H9 (cell line): ENCODE results near the gene SLC36A3. TPM values are rescaled to one million over a fixed set of nuclear protein-coding genes. Genes with fewer than 3 reads are reported as not detected.
A peak's percentile ranks its signal among the peaks of the same experiment; 100 is the strongest.

Experiments used
- DNase-seq: peaks from one replicate; pipeline ENCODE4 v3.0.0-alpha.2; 2017
- H2AFZ ChIP-seq: one replicate; pipeline ENCODE4 v1.6.1; 2013; ENCODE audit warnings: mild to moderate bottlenecking, low read length, control low read depth, moderate library complexity
- H2AK5ac ChIP-seq: 2 replicates; pipeline ENCODE4 v1.6.1; 2013; ENCODE audit warnings: low read length, control low read depth, mixed read lengths; ENCODE audit not compliant: insufficient read length
- H2BK120ac ChIP-seq: one replicate; pipeline ENCODE4 v1.6.1; 2013; ENCODE audit warnings: low read depth, mild to moderate bottlenecking, low read length, control low read depth, inconsistent platforms; ENCODE audit not compliant: poor library complexity, severe bottlenecking
- H2BK12ac ChIP-seq: 2 replicates; pipeline ENCODE4 v1.6.1; 2013; ENCODE audit warnings: low read length, control low read depth, mixed read lengths, low read depth; ENCODE audit not compliant: insufficient read length
- H2BK15ac ChIP-seq: 2 replicates; pipeline ENCODE4 v1.6.1; 2013; ENCODE audit warnings: low read depth, low read length, control low read depth
- H2BK20ac ChIP-seq: one replicate; pipeline ENCODE4 v1.6.1; 2013; ENCODE audit warnings: low read depth, mild to moderate bottlenecking, low read length, control low read depth, inconsistent platforms; ENCODE audit not compliant: poor library complexity, severe bottlenecking
- H2BK5ac ChIP-seq: 2 replicates; pipeline ENCODE4 v1.6.1; 2013; ENCODE audit warnings: low read length, control low read depth, mixed read lengths; ENCODE audit not compliant: insufficient read length
- H3K14ac ChIP-seq: 2 replicates; pipeline ENCODE4 v1.6.1; 2013; ENCODE audit warnings: low read length, control low read depth; ENCODE audit not compliant: insufficient read depth
- H3K18ac ChIP-seq: 2 replicates; pipeline ENCODE4 v1.6.1; 2013; ENCODE audit warnings: low read depth, mild to moderate bottlenecking, mixed read lengths, low read length, control low read depth; ENCODE audit not compliant: insufficient read length
- H3K23ac ChIP-seq: 2 replicates; pipeline ENCODE4 v1.6.1; 2013; ENCODE audit warnings: low read length, control low read depth, mixed read lengths, low read depth; ENCODE audit not compliant: insufficient read length
- H3K23me2 ChIP-seq: 2 replicates; pipeline ENCODE4 v1.6.1; 2013; ENCODE audit warnings: low read depth, mild to moderate bottlenecking, mixed read lengths, low read length, control low read depth; ENCODE audit not compliant: insufficient read length, poor library complexity, severe bottlenecking
- H3K27ac ChIP-seq: 2 replicates; pipeline ENCODE4 v1.5.1; 2013; ENCODE audit warnings: low read length, control low read depth, mixed read lengths, low read depth; ENCODE audit not compliant: insufficient read length
- H3K27me3 ChIP-seq: 2 replicates; pipeline ENCODE4 v1.6.1; 2013; ENCODE audit warnings: low read length, control low read depth, inconsistent platforms; ENCODE audit not compliant: insufficient read depth
- H3K4ac ChIP-seq: 2 replicates; pipeline ENCODE4 v1.6.1; 2013; ENCODE audit warnings: low read depth, mild to moderate bottlenecking, control low read depth, inconsistent platforms, low read length, moderate library complexity
- H3K4me1 ChIP-seq: 2 replicates; pipeline ENCODE4 v1.6.1; 2013; ENCODE audit warnings: low read length, control low read depth, inconsistent platforms; ENCODE audit not compliant: insufficient read depth
- H3K4me2 ChIP-seq: 2 replicates; pipeline ENCODE4 v1.6.1; 2013; ENCODE audit warnings: low read length, control low read depth, mixed read lengths; ENCODE audit not compliant: insufficient read length, insufficient read depth
- H3K56ac ChIP-seq: 2 replicates; pipeline ENCODE4 v1.6.1; 2013; ENCODE audit warnings: low read depth, mild to moderate bottlenecking, mixed read lengths, low read length, control low read depth; ENCODE audit not compliant: insufficient read length
- H3K79me1 ChIP-seq: 2 replicates; pipeline ENCODE4 v1.6.1; 2013; ENCODE audit warnings: low read depth, mild to moderate bottlenecking, moderate library complexity, low read length, control low read depth, inconsistent platforms; ENCODE audit not compliant: insufficient read depth, poor library complexity, severe bottlenecking
- H3K79me2 ChIP-seq: 2 replicates; pipeline ENCODE4 v1.6.1; 2013; ENCODE audit warnings: low read length, control low read depth, inconsistent platforms; ENCODE audit not compliant: insufficient read depth
- H3K9ac ChIP-seq: 2 replicates; pipeline ENCODE4 v1.6.1; 2013; ENCODE audit warnings: low read length, control low read depth, mixed read lengths; ENCODE audit not compliant: insufficient read length; ENCODE audit errors: extremely low read depth
- H3K9me3 ChIP-seq: one replicate; pipeline ENCODE4 v1.6.1; 2013; ENCODE audit warnings: low read depth, low read length, inconsistent platforms; ENCODE audit not compliant: control insufficient read depth
- H3T11ph ChIP-seq: one replicate; pipeline ENCODE4 v1.6.1; 2013; ENCODE audit warnings: mild to moderate bottlenecking, low read length, control low read depth, inconsistent platforms
- H4K20me1 ChIP-seq: one replicate; pipeline ENCODE4 v1.6.1; 2013; ENCODE audit not compliant: control insufficient read depth, insufficient read length, insufficient read depth
- H4K5ac ChIP-seq: 2 replicates; pipeline ENCODE4 v1.6.1; 2013; ENCODE audit warnings: low read depth, mild to moderate bottlenecking, mixed read lengths, low read length, control low read depth; ENCODE audit not compliant: insufficient read length
- H4K8ac ChIP-seq: replicated peaks from 2 replicates; pipeline ENCODE4 v1.6.1; 2013; ENCODE audit warnings: low read length, control low read depth, mixed read lengths, low read depth; ENCODE audit not compliant: insufficient read length
- H4K91ac ChIP-seq: 2 replicates; pipeline ENCODE4 v1.6.1; 2013; ENCODE audit warnings: low read depth, mild to moderate bottlenecking, moderate library complexity, mixed read lengths, low read length, control low read depth; ENCODE audit not compliant: insufficient read length
- H3K27ac Mint-ChIP-seq, 3 experiments: 2 replicates in 2 of 3; 3 replicates in 1 of 3; pipeline ENCODE4 v1.8.0; 2020 to 2021; ENCODE audit warnings: mixed read lengths in 3 of 3, mild to moderate bottlenecking in 1 of 3, moderate library complexity in 1 of 3
- H3K27me3 Mint-ChIP-seq: 2 replicates; pipeline ENCODE4 v1.8.0; 2021; ENCODE audit warnings: low read depth, mild to moderate bottlenecking, moderate library complexity, mixed read lengths
- H3K36me3 Mint-ChIP-seq, 3 experiments: 2 replicates in 2 of 3; 3 replicates in 1 of 3; pipeline ENCODE4 v1.8.0; 2020 to 2021; ENCODE audit warnings: low read depth in 3 of 3, mixed read lengths in 3 of 3; ENCODE audit not compliant: insufficient read depth in 1 of 3
- H3K4me1 Mint-ChIP-seq, 2 experiments: 2 replicates each; pipeline ENCODE4 v1.8.0; 2020; ENCODE audit warnings: mixed read lengths in 2 of 2
- H3K4me3 Mint-ChIP-seq, 2 experiments: 2 replicates in 1 of 2; 3 replicates in 1 of 2; pipeline ENCODE4 v1.8.0; 2020 to 2021; ENCODE audit warnings: mild to moderate bottlenecking in 2 of 2, mixed read lengths in 2 of 2, moderate library complexity in 1 of 2
- H3K9me3 Mint-ChIP-seq, 2 experiments: 2 replicates in 1 of 2; 3 replicates in 1 of 2; pipeline ENCODE4 v1.8.0; 2020; ENCODE audit warnings: mild to moderate bottlenecking in 2 of 2, mixed read lengths in 2 of 2, moderate library complexity in 1 of 2
- WGBS: extraction: QIAGEN DNeasy Blood & Tissue Kit; methylation state at CpG from one replicate; pipeline ENCODE4 v1.1.7; 2013; ENCODE audit warnings: missing lambda C conversion rate, low lambda C conversion rate, mixed read lengths; ENCODE audit not compliant: insufficient read length; ENCODE audit errors: extremely low coverage; 5-methylcytosine and 5-hydroxymethylcytosine counted together
- total RNA-seq: library from RNA; stranded (reverse); gene quantifications from 2 replicates; pipeline ENCODE4 v1.2.1, GENCODE V29; 2021
- TF ChIP-seq, protein P1 (sequence below): fragments of 200-600 bp; sonication (generic); conservative IDR thresholded peaks from 3 replicates; pipeline ENCODE4 v1.8.0; 2021; ENCODE audit warnings: antibody characterized with exemption, mild to moderate bottlenecking

Gene SLC36A3
- total RNA-seq, 1 experiment from 2014 or later, result not detected

DNA sequence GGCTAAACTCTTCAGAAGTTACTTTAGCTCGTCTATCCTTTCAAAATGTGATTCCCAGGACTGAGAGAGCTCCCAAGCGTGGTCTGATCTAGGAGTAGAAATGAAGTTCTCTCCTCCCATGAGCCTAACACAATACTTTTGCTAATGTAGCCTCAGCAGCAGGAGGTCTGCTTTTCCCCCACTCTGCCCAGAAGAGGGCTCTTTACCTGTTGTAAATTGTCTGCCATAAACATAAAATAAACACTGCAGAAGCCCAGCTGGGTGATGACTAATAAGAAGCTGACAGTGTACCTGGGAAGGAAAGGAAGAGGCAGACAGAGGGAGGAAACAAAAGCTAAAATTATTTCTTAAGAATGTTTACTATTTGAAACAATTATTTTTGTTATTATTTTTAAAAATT is 15.4 kb downstream of the SLC36A3 start:
- Histone ChIP-seq H2AK5ac (no peak overlapping the region), H3K4ac (no peak overlapping the region), H3K4me1 (peaks cover 6% of the 10 kb centered on the region; the same call in 1 of the 2 replicates), H2BK5ac (no peak overlapping the region), H3K56ac (no peak overlapping the region), H3K27ac (no peak overlapping the region), H3T11ph (no peak overlapping the region), H2BK12ac (no peak overlapping the region), H4K20me1 (no peaks in the 10 kb centered on the region), H3K18ac (no peak overlapping the region), H3K14ac (no peak overlapping the region), H3K23ac (no peak overlapping the region), H3K79me1 (no peaks in the 10 kb centered on the region), H3K27me3 (no peaks in the 10 kb centered on the region), H2AFZ (no peak overlapping the region), H3K79me2 (no peaks in the 10 kb centered on the region), H2BK15ac (no peak overlapping the region), H2BK120ac (no peak overlapping the region), H2BK20ac (no peak overlapping the region), H4K8ac (no peak overlapping the region), H3K4me2 (no peak overlapping the region), H3K9me3 (no peaks in the 10 kb centered on the region), H4K5ac (no peak overlapping the region), H4K91ac (no peak overlapping the region), H3K9ac (no peak overlapping the region), H3K23me2 (no peaks in the 10 kb centered on the region)
- Mint-ChIP-seq H3K9me3 (no peaks in the 10 kb centered on the region; a peak in 1 of 5 replicates), H3K27ac (no peak overlapping the region; a peak in 1 of 7 replicates), H3K4me1 (peaks cover 10 to 14% of the 10 kb centered on the region in 2 experiments), H3K4me3 (no peak overlapping the region), H3K36me3 (no peaks in the 10 kb centered on the region; a peak in 1 of 7 replicates), H3K27me3 (no peaks in the 10 kb centered on the region)
- TF ChIP-seq, protein P1, sequence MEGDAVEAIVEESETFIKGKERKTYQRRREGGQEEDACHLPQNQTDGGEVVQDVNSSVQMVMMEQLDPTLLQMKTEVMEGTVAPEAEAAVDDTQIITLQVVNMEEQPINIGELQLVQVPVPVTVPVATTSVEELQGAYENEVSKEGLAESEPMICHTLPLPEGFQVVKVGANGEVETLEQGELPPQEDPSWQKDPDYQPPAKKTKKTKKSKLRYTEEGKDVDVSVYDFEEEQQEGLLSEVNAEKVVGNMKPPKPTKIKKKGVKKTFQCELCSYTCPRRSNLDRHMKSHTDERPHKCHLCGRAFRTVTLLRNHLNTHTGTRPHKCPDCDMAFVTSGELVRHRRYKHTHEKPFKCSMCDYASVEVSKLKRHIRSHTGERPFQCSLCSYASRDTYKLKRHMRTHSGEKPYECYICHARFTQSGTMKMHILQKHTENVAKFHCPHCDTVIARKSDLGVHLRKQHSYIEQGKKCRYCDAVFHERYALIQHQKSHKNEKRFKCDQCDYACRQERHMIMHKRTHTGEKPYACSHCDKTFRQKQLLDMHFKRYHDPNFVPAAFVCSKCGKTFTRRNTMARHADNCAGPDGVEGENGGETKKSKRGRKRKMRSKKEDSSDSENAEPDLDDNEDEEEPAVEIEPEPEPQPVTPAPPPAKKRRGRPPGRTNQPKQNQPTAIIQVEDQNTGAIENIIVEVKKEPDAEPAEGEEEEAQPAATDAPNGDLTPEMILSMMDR, result peak; percentile 45; the same call in 1 of the 3 replicates
- no peak for DNase-seq
- no CpG with 5 or more reads among the region's 2 CpGs for WGBS
